Breast epithelium (tissue), 4 donors: ENCODE data around the gene INTS1. TPM values are rescaled to one million over a fixed set of nuclear protein-coding genes. Genes with fewer than 3 reads are reported as not detected.

Experiments
- DNase-seq, 2 donors: peaks; one replicate each; pipeline ENCODE4 v3.0.0-alpha.2; 2019; ENCODE audit warnings: low spot score in 2 of 2
- H3K27ac ChIP-seq, 2 donors: fragments of 200-600 bp; sonication (generic) in 1 of 2; one replicate each; pipeline ENCODE4 v1.5.1; 2016 to 2019; ENCODE audit warnings: mild to moderate bottlenecking in 1 of 2
- H3K27me3 ChIP-seq, 2 donors: fragments of 200-600 bp; sonication (generic) in 1 of 2; one replicate each; pipeline versions ENCODE4 v1.5.1 to v1.6.0; 2017 to 2019; ENCODE audit warnings: control low read depth in 1 of 2, mild to moderate bottlenecking in 1 of 2
- H3K36me3 ChIP-seq: fragments of 200-600 bp; one replicate; pipeline ENCODE4 v1.5.1; 2019
- H3K4me1 ChIP-seq, 2 donors: fragments of 200-600 bp; sonication (generic); one replicate each; pipeline ENCODE4 v1.5.1; 2016 to 2019; ENCODE audit warnings: control low read depth in 1 of 2
- H3K4me3 ChIP-seq, 3 donors: fragments of 200-600 bp; sonication (generic); 1 replicate in 2 of 3; 2 replicates in 1 of 3; pipeline ENCODE4 v1.5.1; 2016 to 2019; ENCODE audit warnings: mild to moderate bottlenecking in 3 of 3, moderate library complexity in 2 of 3
- H3K9me3 ChIP-seq, 2 donors: fragments of 200-600 bp; sonication (generic) in 1 of 2; one replicate each; pipeline ENCODE4 v1.5.1; 2016 to 2019; ENCODE audit warnings: control low read depth in 1 of 2
- CTCF ChIP-seq, 3 donors: fragments of 450-650 bp; IDR thresholded peaks; one replicate each; pipeline ENCODE4 v1.5.1; 2016 to 2017; ENCODE audit warnings: antibody characterized with exemption in 3 of 3, mild to moderate bottlenecking in 3 of 3, moderate library complexity in 3 of 3
- POLR2A ChIP-seq: fragments of 450-650 bp; IDR thresholded peaks from one replicate; pipeline ENCODE4 v1.6.1; 2016; ENCODE audit warnings: antibody characterized with exemption, mild to moderate bottlenecking, moderate library complexity
- POLR2AphosphoS5 ChIP-seq, 3 donors: sonication (generic); formaldehyde crosslinking; IDR thresholded peaks; one replicate each; pipeline ENCODE4 v1.6.1; 2017; ENCODE audit warnings: antibody characterized with exemption in 3 of 3
- intact Hi-C: fragments of 100-400 bp; cut with DNase I; formaldehyde crosslinking; loops from one replicate; pipeline ENCODE4 v1.15.1; 2023; ENCODE audit warnings: low total_unique reads
- total RNA-seq, 3 donors: library from RNA; depleted of rRNA; stranded (reverse); fragments of >200 nt; gene quantifications; one replicate each; pipeline ENCODE4 v1.1.0, GENCODE V29; 2016

The INTS1 gene
- total RNA-seq, 3 donors from 2014 or later, result 27.5 to 32.1 (median 27.7) TPM

GRCh38 chr7:1431634-1432380 is 72.4 kb downstream of the INTS1 start:
- Histone ChIP-seq H3K27me3 (peaks cover 9 to 33% of the 10 kb centered on the region in 2 donors), H3K4me3 (no peak overlapping the region), H3K9me3 (no peaks in the 10 kb centered on the region), H3K4me1 (no peaks in the 10 kb centered on the region), H3K36me3 (no peaks in the 10 kb centered on the region), H3K27ac (no peak overlapping the region)
- intact Hi-C loops, result no loop called here
- DNase-seq, result no peak
- TF ChIP-seq POLR2A (no peak), POLR2AphosphoS5 (IDR thresholded peaks at IDR 0.05) (no peak), CTCF (IDR thresholded peaks at IDR 0.05) (no peak)

GRCh38 chr7:1431226-1431625 is 73.0 kb downstream of the INTS1 start:
- H3K9me3 ChIP-seq, result no peaks in the 10 kb centered on the region
- no peaks in the 10 kb centered on the region for H3K36me3 ChIP-seq
- H3K4me1 ChIP-seq, result no peaks in the 10 kb centered on the region
- no peak overlapping the region for H3K4me3 ChIP-seq
- peaks cover 9 to 36% of the 10 kb centered on the region in 2 donors for H3K27me3 ChIP-seq
- DNase-seq, result no peak
- no peak overlapping the region for H3K27ac ChIP-seq
- TF ChIP-seq CTCF (IDR thresholded peaks at IDR 0.05) (no peak), POLR2AphosphoS5 (IDR thresholded peaks at IDR 0.05) (no peak), POLR2A (no peak)
- intact Hi-C loops, result no loop called here

DNA sequence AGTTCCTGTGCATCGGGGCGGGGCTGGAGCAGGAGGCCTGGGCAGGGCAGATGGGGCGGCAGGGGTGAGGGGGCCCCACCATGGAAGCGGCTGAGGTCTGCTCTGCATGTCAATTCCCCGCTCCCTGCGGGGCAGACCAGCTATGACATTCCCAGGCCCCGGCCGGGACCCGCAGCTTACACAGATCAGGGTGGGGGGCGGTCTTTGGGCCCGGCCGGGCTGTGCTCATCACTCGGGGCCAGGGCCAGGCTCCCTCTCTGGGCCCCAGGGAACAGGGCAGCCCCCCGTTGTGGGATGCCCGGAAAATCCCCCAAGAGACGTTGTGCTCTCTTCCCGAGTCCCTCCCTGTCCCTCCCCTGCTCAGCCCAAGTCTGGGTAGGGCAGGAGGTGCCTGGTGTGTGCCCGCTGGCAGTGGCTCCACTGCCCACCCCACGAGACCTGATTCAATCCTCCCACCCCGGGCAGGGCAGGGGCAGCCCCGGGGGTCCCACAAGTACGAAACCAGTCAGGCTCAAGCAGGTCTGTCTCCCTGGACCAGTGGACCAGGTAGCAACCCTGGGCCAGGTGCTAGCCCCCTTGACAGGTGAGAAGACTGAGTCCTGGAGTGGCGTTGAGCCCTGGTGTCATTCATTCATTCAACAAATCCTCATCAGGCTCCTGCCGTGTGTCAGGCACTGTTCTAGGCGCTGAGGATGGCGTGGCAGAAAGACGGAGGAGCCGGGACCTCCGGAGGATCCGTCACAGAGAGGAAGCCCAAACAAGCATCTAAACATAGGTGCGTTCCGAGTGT is 73.9 kb downstream of the INTS1 start:
- intact Hi-C loops, result no loop called here
- TF ChIP-seq CTCF (IDR thresholded peaks at IDR 0.05), result no peak
- no peak for TF ChIP-seq POLR2AphosphoS5 (IDR thresholded peaks at IDR 0.05)
- TF ChIP-seq POLR2A, result no peak
- Histone ChIP-seq H3K4me3 (no peak overlapping the region), H3K27me3 (peaks cover 9 to 39% of the 10 kb centered on the region in 2 donors), H3K27ac (no peak overlapping the region), H3K4me1 (no peaks in the 10 kb centered on the region), H3K9me3 (no peaks in the 10 kb centered on the region), H3K36me3 (no peaks in the 10 kb centered on the region)
- no peak for DNase-seq

- no peaks in the 10 kb centered on the region for H3K36me3 ChIP-seq
- no peaks in the 10 kb centered on the region for H3K4me1 ChIP-seq
- H3K9me3 ChIP-seq, result no peaks in the 10 kb centered on the region
- TF ChIP-seq POLR2A, result no peak
- TF ChIP-seq CTCF (IDR thresholded peaks at IDR 0.05), result no peak
- no peak for TF ChIP-seq POLR2AphosphoS5 (IDR thresholded peaks at IDR 0.05)
- H3K27me3 ChIP-seq, result peaks cover 9 to 43% of the 10 kb centered on the region in 2 donors
- no peak overlapping the region for H3K4me3 ChIP-seq
- intact Hi-C loops, result no loop called here
- DNase-seq, result no peak
- H3K27ac ChIP-seq, result no peak overlapping the region
These were observed 75.2 kb downstream of the INTS1 start for GRCh38 chr7:1428941-1429501.
